ENCODE data around the gene FBN1.

FBN1 gene

GRCh38 chr15:48388016-48388851 lies 257.3 kb downstream of the FBN1 start:
- H3K27ac ChIP-seq, result peak overlapping the region; percentile 22; the same call in 1 of the 2 replicates
- TF ChIP-seq CTCF (conservative IDR thresholded peaks at IDR 0.05), result no peak
- no peak for TF ChIP-seq ZFX (IDR thresholded peaks at IDR 0.05)

- H3K27ac ChIP-seq, result no peak overlapping the region
- TF ChIP-seq ZFX (IDR thresholded peaks at IDR 0.05), result no peak
- TF ChIP-seq CTCF (conservative IDR thresholded peaks at IDR 0.05), result no peak
These were observed 260.3 kb downstream of the FBN1 start for GRCh38 chr15:48385031-48385830.

GRCh38 chr15:48384616-48385015 lies 260.9 kb downstream of the FBN1 start:
- TF ChIP-seq ZFX (IDR thresholded peaks at IDR 0.05) (no peak), CTCF (conservative IDR thresholded peaks at IDR 0.05) (no peak)
- no peak overlapping the region for H3K27ac ChIP-seq

- TF ChIP-seq ZFX (IDR thresholded peaks at IDR 0.05) (no peak), CTCF (conservative IDR thresholded peaks at IDR 0.05) (no peak)
- no peak overlapping the region for H3K27ac ChIP-seq
These were observed 262.5 kb downstream of the FBN1 start for GRCh38 chr15:48383031-48383430.

GRCh38 chr15:48381861-48382260 lies 263.6 kb downstream of the FBN1 start:
- TF ChIP-seq CTCF (conservative IDR thresholded peaks at IDR 0.05) (no peak), ZFX (IDR thresholded peaks at IDR 0.05) (no peak)
- no peak overlapping the region for H3K27ac ChIP-seq

- no peak for TF ChIP-seq CTCF (conservative IDR thresholded peaks at IDR 0.05)
- no peak for TF ChIP-seq ZFX (IDR thresholded peaks at IDR 0.05)
- no peak overlapping the region for H3K27ac ChIP-seq
These were observed 265.3 kb downstream of the FBN1 start for GRCh38 chr15:48380198-48380597.

- no peak overlapping the region for H3K27ac ChIP-seq
- no peak for TF ChIP-seq ZFX (IDR thresholded peaks at IDR 0.05)
- no peak for TF ChIP-seq CTCF (conservative IDR thresholded peaks at IDR 0.05)
These were observed 269.7 kb downstream of the FBN1 start for GRCh38 chr15:48375767-48376166.

Data from C4-2B (cell line).